ENCODE data around the gene THBS3.
"Not testable (repeated sequence)": the region's sequence is repeated elsewhere in the genome, so short reads cannot be mapped to it uniquely, and the experiment has no call there.

The THBS3 gene

GRCh38 chr1:155206891-155207805 is 549 bp downstream of the THBS3 start:
- DNase-seq = peak; percentile 94

GRCh38 chr1:155205969-155206593 is 1.6 kb downstream of the THBS3 start:
- no peak for DNase-seq

GRCh38 chr1:155205035-155205434 is 2.7 kb downstream of the THBS3 start:
- DNase-seq = no peak

- DNase-seq = no peak
These were observed 4.8 kb downstream of the THBS3 start for GRCh38 chr1:155202731-155203515.

GRCh38 chr1:155202198-155202597 is 5.5 kb downstream of the THBS3 start:
- no peak for DNase-seq

GRCh38 chr1:155200920-155201319 is 6.8 kb downstream of the THBS3 start:
- no peak for DNase-seq

GRCh38 chr1:155199792-155200191 is 7.9 kb downstream of the THBS3 start:
- DNase-seq = no peak

- no peak for DNase-seq
These were observed 9.2 kb downstream of the THBS3 start for GRCh38 chr1:155198547-155198906.

DNA sequence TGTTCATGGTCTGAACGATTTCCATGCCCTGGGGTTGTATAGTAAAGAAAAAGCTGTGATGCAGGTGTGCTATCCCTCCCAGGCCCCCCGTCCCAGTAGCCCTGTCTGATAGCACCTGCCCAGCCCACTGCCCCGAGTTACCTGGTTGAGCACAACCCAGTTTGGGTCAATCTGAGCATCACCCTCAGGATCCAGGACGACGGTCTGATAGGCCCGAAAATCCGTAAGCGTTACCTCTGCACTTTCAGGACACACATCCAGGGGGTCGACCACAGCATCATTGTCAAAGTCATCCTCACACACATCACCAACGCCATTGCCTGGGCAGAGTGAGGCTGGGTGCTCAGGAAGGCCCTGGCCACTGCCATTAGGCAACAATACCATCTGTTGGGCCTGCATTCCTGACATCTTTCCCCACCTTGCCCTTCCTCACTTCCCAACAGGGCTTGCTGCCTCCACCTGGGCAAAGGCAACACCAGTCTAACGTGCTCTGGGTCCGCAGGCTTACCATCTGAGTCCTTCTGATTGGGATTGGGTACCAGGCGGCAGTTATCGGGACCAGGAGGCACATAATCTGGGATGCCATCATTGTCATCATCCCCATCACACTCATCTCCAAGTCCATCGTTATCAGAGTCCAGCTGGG is 9.7 kb downstream of the THBS3 start:
- DNase-seq = no peak

DNA sequence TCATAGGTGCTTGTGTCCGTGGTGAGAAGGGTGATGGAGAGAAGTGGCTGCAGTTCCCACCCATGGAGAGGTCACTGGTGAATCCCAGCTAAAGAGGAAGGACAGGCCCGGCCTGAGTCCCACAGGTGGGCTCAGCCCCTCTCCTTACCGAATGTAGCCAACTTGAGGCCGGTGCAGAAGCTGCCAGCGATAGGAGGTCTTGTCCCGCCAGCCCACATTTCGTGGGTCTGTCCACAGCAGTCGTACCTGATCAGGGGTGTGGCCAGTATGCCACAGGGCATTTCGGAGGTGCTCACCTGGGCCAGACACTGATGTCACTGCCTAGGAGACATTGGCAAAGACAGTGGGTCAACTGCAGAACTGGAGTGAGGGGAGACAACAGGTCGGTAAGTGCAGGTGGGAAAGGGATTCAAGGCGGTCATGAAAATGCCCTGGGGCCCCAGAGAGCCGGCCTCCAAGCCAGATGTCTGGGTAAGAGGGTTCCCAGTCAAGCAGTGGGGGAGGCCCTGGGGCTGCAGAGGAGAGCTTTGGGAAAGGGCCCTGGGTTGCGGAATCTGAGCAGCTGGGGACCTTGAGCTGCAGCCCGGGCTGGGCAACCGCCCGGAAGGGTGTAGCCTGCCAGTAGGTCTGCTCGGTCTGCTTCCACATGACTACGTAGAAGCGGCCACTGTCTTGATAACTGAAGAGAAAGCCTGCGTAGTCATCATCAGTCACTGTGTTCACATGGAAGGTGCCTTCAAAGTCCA is 10.6 kb downstream of the THBS3 start:
- no peak for DNase-seq

DNA sequence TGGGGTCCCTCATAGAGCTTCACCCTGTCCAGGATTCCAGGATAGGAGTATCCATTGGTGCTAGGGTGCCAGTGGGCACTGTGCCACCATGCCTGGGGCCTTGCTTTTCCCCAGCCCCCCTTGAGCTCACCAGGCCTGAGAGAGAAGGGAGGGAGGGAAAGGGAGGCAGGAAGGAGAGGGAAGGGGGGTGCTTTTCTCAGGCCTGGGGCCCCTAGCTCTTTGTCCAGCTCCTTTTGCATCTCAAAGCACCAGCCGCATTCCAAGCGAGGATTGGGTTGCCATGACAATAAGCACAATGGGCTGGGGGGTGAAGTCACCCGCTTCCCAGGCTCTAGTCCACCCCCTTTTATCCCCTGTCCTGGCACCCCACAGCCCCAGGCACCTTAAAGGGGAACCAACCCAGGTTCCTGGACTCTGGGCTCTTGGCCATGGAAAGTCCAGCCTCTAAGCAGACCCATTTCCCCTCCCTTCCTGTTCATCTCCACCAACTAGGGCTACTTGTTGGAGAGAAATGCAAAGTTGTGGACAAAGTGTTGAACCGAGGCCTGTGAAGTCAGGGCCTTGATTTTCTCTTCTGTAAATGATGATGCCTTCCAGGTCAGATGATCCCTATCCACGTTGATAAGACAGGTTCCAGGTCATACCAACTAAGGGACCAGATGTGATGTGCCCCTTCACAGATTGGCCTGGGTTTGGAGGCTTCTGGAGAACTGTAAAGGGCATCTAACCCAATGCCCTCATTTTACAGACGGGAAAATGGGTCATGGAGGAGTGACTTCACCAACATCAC is 11.4 kb downstream of the THBS3 start:
- DNase-seq = no peak

- DNase-seq = no peak
These were observed 12.2 kb downstream of the THBS3 start for GRCh38 chr1:155195201-155196102.

DNA sequence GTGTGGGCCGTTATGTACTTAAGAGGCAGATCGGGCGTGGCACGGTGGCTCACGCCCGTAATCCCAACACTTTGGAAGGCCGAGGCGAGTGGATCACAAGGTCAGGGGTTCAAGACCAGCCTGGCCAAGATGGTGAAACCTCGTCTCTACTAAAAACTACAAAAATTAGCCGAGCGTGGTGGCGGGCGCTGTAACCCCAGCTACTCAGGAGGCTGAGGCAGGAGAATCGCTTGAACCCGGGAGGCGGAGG is 13.8 kb downstream of the THBS3 start:
- DNase-seq = not testable (repeated sequence)

DNA sequence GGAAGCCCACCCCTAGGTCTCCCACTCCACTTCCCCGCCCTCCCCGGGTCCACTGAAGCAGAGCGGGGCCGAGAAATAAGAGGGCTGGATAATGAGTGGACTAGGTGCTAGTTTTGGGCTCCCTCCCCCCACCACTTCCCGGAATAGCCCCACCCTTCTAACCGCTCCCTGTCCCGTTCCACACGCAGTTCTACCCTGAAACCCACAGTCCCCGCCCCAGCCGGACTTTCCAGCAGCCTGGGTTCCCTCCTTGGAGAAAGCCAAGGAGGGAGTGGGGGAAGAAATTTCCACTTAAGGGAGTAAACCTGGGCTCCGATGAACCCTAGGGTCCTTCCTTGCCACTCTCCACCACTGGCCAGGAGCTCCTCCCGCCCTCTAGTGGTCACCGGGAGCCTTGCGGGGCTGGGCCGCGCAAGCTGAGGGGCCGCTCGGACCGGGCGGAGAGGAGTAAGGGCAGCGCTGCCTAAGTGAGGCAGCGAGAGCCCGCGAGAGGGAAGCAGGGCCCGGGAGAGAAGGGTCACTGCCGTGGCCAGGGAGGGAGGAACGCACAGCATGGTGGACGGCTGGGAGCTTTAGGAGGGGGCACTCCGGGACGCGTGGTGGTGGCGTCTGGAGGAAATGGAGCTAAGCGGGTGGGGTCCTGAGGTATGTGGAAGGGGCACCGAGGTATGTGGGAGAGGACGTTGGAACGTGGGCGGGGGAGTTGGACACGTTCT is 14.3 kb downstream of the THBS3 start:
- DNase-seq = peak; percentile 69

DNA sequence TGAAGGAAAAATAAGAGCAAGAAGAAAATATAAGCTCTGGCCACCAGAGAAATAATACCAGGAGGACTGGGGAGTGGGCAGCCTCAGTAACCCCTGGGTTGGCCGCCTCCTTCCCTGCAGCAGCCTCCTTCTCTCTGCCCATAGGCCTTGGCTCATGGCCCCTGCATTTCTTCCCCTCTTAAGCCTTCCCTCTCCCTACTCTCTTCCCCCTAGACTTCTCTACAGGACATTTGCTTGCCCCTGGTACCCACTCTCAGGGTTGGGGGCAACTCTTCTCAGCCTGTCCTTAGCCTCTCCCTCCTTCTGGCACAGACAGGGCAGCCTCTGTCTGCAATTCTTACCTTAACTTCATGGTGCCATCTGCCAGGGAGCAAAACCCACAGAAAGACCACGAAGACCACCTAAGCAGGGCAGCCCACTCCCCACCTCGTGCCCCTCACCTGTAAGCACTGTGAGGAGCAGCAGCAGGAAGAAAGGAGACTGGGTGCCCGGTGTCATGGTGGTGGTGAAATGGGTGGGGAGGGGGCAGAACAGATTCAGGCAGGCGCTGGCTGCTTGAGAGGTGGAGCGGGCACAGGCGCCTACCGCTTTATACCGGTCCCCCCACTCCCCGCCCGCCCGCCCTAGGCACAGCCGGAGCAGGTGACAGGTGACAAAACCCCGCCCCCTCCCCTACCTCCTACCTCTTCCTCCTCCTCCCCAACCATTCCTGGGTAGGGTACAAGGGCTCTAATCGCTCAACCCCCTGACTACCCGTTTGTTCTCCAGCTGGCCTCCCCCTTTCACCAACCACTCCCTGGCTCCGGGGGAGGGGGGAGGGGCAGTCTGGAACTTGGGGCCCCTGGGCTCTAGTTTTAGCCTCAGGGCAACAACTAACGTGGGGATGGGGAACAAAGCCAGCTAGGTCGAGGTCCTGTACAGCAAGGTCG is 15.1 kb downstream of the THBS3 start:
- no peak for DNase-seq

- DNase-seq = no peak
These were observed 15.8 kb downstream of the THBS3 start for GRCh38 chr1:155191904-155192303.

- DNase-seq = not testable (repeated sequence)
These were observed 17.8 kb downstream of the THBS3 start for GRCh38 chr1:155189926-155190325.

- DNase-seq = no peak
These were observed 19.4 kb downstream of the THBS3 start for GRCh38 chr1:155188268-155188667.

DNA sequence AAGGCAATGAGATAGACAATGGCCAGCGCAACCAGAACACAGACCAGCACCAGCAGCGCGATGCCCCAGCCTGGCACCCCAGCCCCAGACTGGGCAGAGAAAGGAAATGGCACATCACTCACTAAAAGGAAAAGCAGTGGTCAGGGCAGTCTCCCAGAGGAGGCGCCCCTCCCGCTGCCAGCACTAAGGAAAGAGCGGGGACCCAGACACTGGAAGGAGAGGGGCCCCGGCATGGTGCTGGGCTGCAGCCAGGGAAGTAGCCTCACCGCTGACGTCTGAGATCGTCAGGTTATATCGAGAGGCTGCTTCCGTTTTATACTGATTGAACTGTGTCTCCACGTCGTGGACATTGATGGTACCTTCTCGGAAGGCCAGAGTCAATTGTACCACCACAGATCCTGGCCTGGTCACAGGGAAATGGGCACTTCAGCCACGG is 20.2 kb downstream of the THBS3 start:
- DNase-seq = no peak

All from NCI-H1694 treated with DMSO at 0.1 percent for 48 hours (cell line).